GM23338 (cell line): Measurements from ENCODE around the gene SLC13A3. TPM values are rescaled to one million over a fixed set of nuclear protein-coding genes. Genes with fewer than 3 reads are reported as not detected.

Experiments
- ATAC-seq: fragments of 200-7000 bp; cut with Tn5 transposase; 3 replicates; pipeline ENCODE4 v1.9.1; 2020
- DNase-seq: peaks from one replicate; pipeline ENCODE4 v3.0.0-alpha.2; 2015; ENCODE audit warnings: low spot score
- H2AFZ ChIP-seq: fragments of 200-600 bp; sonication (generic); 2 replicates; pipeline ENCODE4 v1.8.0; 2016; ENCODE audit warnings: antibody characterized with exemption, mild to moderate bottlenecking, moderate library complexity
- H3F3A ChIP-seq: fragments of 200-600 bp; sonication (generic); replicated peaks from 2 replicates; pipeline ENCODE4 v1.8.0; 2017; ENCODE audit warnings: antibody characterized with exemption, mixed run types, low read depth
- H3K27ac ChIP-seq: fragments of 200-600 bp; sonication (generic); 2 replicates; pipeline ENCODE4 v1.6.1; 2016; ENCODE audit warnings: low read depth
- H3K27me3 ChIP-seq: fragments of 200-600 bp; sonication (generic); 2 replicates; pipeline ENCODE4 v1.8.0; 2016; ENCODE audit warnings: mild to moderate bottlenecking, mixed run types, moderate library complexity; ENCODE audit not compliant: insufficient read depth
- H3K36me3 ChIP-seq: fragments of 200-600 bp; sonication (generic); 2 replicates; pipeline ENCODE4 v1.8.0; 2016; ENCODE audit warnings: mild to moderate bottlenecking; ENCODE audit not compliant: insufficient read depth
- H3K4me1 ChIP-seq: fragments of 200-600 bp; sonication (generic); 2 replicates; pipeline ENCODE4 v1.8.0; 2016; ENCODE audit warnings: mild to moderate bottlenecking, moderate library complexity; ENCODE audit not compliant: insufficient read depth
- H3K4me2 ChIP-seq: fragments of 200-600 bp; sonication (generic); 2 replicates; pipeline ENCODE4 v1.7.1; 2017; ENCODE audit warnings: mixed run types
- H3K4me3 ChIP-seq: fragments of 200-600 bp; sonication (generic); 2 replicates; pipeline ENCODE4 v1.6.1; 2016; ENCODE audit warnings: mixed run types
- H3K79me2 ChIP-seq: fragments of 200-600 bp; sonication (generic); replicated peaks from 2 replicates; pipeline ENCODE4 v1.8.0; 2017; ENCODE audit warnings: mild to moderate bottlenecking; ENCODE audit not compliant: insufficient read depth
- H3K9me2 ChIP-seq: fragments of 200-600 bp; sonication (generic); 2 replicates; pipeline ENCODE4 v1.8.0; 2017; ENCODE audit not compliant: insufficient read depth
- H4K20me1 ChIP-seq: fragments of 200-600 bp; sonication (generic); replicated peaks from 2 replicates; pipeline ENCODE4 v1.8.0; 2017; ENCODE audit warnings: mild to moderate bottlenecking; ENCODE audit not compliant: insufficient read depth
- H3K27ac Mint-ChIP-seq: 2 replicates; pipeline ENCODE4 v1.8.0; 2020; ENCODE audit warnings: inconsistent platforms, mild to moderate bottlenecking, moderate library complexity, mixed read lengths
- H3K27me3 Mint-ChIP-seq: 3 replicates; pipeline ENCODE4 v1.8.0; 2022; ENCODE audit warnings: low read depth, mild to moderate bottlenecking, moderate library complexity, mixed read lengths, inconsistent platforms; ENCODE audit not compliant: insufficient read depth, poor library complexity
- H3K36me3 Mint-ChIP-seq: 3 replicates; pipeline ENCODE4 v1.8.0; 2021; ENCODE audit warnings: low read depth, mild to moderate bottlenecking, inconsistent platforms, moderate library complexity, mixed read lengths
- H3K4me1 Mint-ChIP-seq: 3 replicates; pipeline ENCODE4 v1.8.0; 2020; ENCODE audit warnings: mild to moderate bottlenecking, inconsistent platforms, mixed read lengths
- H3K4me3 Mint-ChIP-seq: 3 replicates; pipeline ENCODE4 v1.8.0; 2021; ENCODE audit warnings: moderate library complexity, mild to moderate bottlenecking, inconsistent platforms, mixed read lengths
- H3K9me3 Mint-ChIP-seq: 3 replicates; pipeline ENCODE4 v1.8.0; 2020; ENCODE audit warnings: moderate library complexity, mild to moderate bottlenecking, inconsistent platforms, mixed read lengths
- CREB1 ChIP-seq: fragments of 250-450 bp; sonication (Bioruptor Pico); IDR thresholded peaks from 2 replicates; pipeline ENCODE4 v1.5.0; 2020; ENCODE audit warnings: low read depth, mild to moderate bottlenecking, moderate library complexity
- EZH2 ChIP-seq: fragments of 200-600 bp; sonication (generic); IDR thresholded peaks from one replicate; pipeline ENCODE4 v1.8.0; 2017; ENCODE audit warnings: antibody characterized with exemption, mild to moderate bottlenecking, low read depth; ENCODE audit not compliant: unreplicated experiment
- EZH2phosphoT487 ChIP-seq: fragments of 200-600 bp; sonication (generic); IDR thresholded peaks from one replicate; pipeline ENCODE4 v1.8.1; 2018; ENCODE audit warnings: antibody characterized with exemption; ENCODE audit not compliant: unreplicated experiment
- JUNB ChIP-seq: IDR thresholded peaks from one replicate; pipeline ENCODE4 v1.6.1; 2016; ENCODE audit warnings: antibody characterized with exemption; ENCODE audit not compliant: unreplicated experiment
- NANOG ChIP-seq: IDR thresholded peaks from 2 replicates; pipeline ENCODE4 v1.6.1; 2016; ENCODE audit warnings: antibody characterized with exemption, borderline replicate concordance
- POLR2AphosphoS5 ChIP-seq: IDR thresholded peaks from 2 replicates; pipeline ENCODE4 v1.6.1; 2016; ENCODE audit warnings: antibody characterized with exemption, low read depth
- REST ChIP-seq: IDR thresholded peaks from one replicate; pipeline ENCODE4 v1.6.1; 2018; ENCODE audit warnings: antibody characterized with exemption; ENCODE audit not compliant: unreplicated experiment
- STAT1 ChIP-seq: IDR thresholded peaks from one replicate; pipeline ENCODE4 v1.6.1; 2016; ENCODE audit warnings: antibody characterized with exemption; ENCODE audit not compliant: unreplicated experiment
- ZNF114 ChIP-seq: fragments of 250-450 bp; sonication (Bioruptor Pico); IDR thresholded peaks from 2 replicates; pipeline ENCODE4 v1.5.0; 2020; ENCODE audit warnings: mild to moderate bottlenecking, moderate library complexity
- ZNF331 ChIP-seq: fragments of 250-450 bp; sonication (Bioruptor Pico); IDR thresholded peaks from 2 replicates; pipeline ENCODE4 v1.5.0; 2020; ENCODE audit warnings: low read depth, mild to moderate bottlenecking, moderate library complexity
- polyA plus RNA-seq: library from polyadenylated mRNA; unstranded; fragments of >200 nt; fragmentation: Nextera tagmentation; extraction: Ambion mirVana; gene quantifications from 2 replicates; pipeline ENCODE4 v1.2.1, GENCODE V29; 2016
- total RNA-seq: library from RNA; depleted of rRNA; stranded (reverse); fragments of >200 nt; shearing (Covaris generic); gene quantifications from 2 replicates; pipeline ENCODE4 v1.2.3, GENCODE V29; 2014
- TF ChIP-seq, protein P1 (sequence below): IDR thresholded peaks from 2 replicates; pipeline ENCODE4 v1.6.1; 2016; ENCODE audit warnings: antibody characterized with exemption
- TF ChIP-seq, protein P2 (sequence below), 2 experiments: fragments of 200-600 bp in 1 of 2; sonication (generic) in 1 of 2; conservative IDR thresholded peaks; 2 replicates each; pipeline versions ENCODE4 v1.5.1 to v1.6.1; 2016 to 2017; ENCODE audit warnings: antibody characterized with exemption in 2 of 2, low read depth in 2 of 2, mild to moderate bottlenecking in 2 of 2, moderate library complexity in 1 of 2
- TF ChIP-seq, protein P3 (sequence below): fragments of 250-450 bp; sonication (Bioruptor Pico); IDR thresholded peaks from 2 replicates; pipeline ENCODE4 v1.5.0; 2020; ENCODE audit warnings: mild to moderate bottlenecking, moderate library complexity

The SLC13A3 gene
- total and polyA plus RNA-seq, 2 experiments from 2014 or later = 8.6 to 9.1 TPM

GRCh38 chr20:46626758-46627157 is 24.5 kb downstream of the SLC13A3 start:
- H3K4me1 ChIP-seq = peaks cover 14% of the 10 kb centered on the region
- peaks cover 24% of the 10 kb centered on the region for H3K4me1 Mint-ChIP-seq
- H3K27me3 Mint-ChIP-seq = peaks cover 4% of the 10 kb centered on the region
- H3K9me2 ChIP-seq = no peaks in the 10 kb centered on the region
- H3K27ac Mint-ChIP-seq = no peak overlapping the region
- H3K4me3 ChIP-seq = no peak overlapping the region
- H3K27ac ChIP-seq = no peak overlapping the region
- H3K27me3 ChIP-seq = no peaks in the 10 kb centered on the region
- no peaks in the 10 kb centered on the region for H4K20me1 ChIP-seq
- H3K9me3 Mint-ChIP-seq = peaks cover 23% of the 10 kb centered on the region
- peaks cover 23% of the 10 kb centered on the region for H3K36me3 Mint-ChIP-seq
- TF ChIP-seq EZH2phosphoT487 (no peak), STAT1 (no peak), ZNF114 (CRISPR knock-in tag) (no peak), POLR2AphosphoS5 (no peak), ZNF331 (no peak), REST (no peak), JUNB (no peak), CREB1 (no peak), NANOG (no peak), EZH2 (no peak)
- TF ChIP-seq, protein P1, sequence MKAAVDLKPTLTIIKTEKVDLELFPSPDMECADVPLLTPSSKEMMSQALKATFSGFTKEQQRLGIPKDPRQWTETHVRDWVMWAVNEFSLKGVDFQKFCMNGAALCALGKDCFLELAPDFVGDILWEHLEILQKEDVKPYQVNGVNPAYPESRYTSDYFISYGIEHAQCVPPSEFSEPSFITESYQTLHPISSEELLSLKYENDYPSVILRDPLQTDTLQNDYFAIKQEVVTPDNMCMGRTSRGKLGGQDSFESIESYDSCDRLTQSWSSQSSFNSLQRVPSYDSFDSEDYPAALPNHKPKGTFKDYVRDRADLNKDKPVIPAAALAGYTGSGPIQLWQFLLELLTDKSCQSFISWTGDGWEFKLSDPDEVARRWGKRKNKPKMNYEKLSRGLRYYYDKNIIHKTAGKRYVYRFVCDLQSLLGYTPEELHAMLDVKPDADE = no peak
- TF ChIP-seq, protein P2, sequence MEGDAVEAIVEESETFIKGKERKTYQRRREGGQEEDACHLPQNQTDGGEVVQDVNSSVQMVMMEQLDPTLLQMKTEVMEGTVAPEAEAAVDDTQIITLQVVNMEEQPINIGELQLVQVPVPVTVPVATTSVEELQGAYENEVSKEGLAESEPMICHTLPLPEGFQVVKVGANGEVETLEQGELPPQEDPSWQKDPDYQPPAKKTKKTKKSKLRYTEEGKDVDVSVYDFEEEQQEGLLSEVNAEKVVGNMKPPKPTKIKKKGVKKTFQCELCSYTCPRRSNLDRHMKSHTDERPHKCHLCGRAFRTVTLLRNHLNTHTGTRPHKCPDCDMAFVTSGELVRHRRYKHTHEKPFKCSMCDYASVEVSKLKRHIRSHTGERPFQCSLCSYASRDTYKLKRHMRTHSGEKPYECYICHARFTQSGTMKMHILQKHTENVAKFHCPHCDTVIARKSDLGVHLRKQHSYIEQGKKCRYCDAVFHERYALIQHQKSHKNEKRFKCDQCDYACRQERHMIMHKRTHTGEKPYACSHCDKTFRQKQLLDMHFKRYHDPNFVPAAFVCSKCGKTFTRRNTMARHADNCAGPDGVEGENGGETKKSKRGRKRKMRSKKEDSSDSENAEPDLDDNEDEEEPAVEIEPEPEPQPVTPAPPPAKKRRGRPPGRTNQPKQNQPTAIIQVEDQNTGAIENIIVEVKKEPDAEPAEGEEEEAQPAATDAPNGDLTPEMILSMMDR (conservative IDR thresholded peaks at IDR 0.05; ENCODE audit: low read depth in 2 of 2) = no peak
- TF ChIP-seq, protein P3, sequence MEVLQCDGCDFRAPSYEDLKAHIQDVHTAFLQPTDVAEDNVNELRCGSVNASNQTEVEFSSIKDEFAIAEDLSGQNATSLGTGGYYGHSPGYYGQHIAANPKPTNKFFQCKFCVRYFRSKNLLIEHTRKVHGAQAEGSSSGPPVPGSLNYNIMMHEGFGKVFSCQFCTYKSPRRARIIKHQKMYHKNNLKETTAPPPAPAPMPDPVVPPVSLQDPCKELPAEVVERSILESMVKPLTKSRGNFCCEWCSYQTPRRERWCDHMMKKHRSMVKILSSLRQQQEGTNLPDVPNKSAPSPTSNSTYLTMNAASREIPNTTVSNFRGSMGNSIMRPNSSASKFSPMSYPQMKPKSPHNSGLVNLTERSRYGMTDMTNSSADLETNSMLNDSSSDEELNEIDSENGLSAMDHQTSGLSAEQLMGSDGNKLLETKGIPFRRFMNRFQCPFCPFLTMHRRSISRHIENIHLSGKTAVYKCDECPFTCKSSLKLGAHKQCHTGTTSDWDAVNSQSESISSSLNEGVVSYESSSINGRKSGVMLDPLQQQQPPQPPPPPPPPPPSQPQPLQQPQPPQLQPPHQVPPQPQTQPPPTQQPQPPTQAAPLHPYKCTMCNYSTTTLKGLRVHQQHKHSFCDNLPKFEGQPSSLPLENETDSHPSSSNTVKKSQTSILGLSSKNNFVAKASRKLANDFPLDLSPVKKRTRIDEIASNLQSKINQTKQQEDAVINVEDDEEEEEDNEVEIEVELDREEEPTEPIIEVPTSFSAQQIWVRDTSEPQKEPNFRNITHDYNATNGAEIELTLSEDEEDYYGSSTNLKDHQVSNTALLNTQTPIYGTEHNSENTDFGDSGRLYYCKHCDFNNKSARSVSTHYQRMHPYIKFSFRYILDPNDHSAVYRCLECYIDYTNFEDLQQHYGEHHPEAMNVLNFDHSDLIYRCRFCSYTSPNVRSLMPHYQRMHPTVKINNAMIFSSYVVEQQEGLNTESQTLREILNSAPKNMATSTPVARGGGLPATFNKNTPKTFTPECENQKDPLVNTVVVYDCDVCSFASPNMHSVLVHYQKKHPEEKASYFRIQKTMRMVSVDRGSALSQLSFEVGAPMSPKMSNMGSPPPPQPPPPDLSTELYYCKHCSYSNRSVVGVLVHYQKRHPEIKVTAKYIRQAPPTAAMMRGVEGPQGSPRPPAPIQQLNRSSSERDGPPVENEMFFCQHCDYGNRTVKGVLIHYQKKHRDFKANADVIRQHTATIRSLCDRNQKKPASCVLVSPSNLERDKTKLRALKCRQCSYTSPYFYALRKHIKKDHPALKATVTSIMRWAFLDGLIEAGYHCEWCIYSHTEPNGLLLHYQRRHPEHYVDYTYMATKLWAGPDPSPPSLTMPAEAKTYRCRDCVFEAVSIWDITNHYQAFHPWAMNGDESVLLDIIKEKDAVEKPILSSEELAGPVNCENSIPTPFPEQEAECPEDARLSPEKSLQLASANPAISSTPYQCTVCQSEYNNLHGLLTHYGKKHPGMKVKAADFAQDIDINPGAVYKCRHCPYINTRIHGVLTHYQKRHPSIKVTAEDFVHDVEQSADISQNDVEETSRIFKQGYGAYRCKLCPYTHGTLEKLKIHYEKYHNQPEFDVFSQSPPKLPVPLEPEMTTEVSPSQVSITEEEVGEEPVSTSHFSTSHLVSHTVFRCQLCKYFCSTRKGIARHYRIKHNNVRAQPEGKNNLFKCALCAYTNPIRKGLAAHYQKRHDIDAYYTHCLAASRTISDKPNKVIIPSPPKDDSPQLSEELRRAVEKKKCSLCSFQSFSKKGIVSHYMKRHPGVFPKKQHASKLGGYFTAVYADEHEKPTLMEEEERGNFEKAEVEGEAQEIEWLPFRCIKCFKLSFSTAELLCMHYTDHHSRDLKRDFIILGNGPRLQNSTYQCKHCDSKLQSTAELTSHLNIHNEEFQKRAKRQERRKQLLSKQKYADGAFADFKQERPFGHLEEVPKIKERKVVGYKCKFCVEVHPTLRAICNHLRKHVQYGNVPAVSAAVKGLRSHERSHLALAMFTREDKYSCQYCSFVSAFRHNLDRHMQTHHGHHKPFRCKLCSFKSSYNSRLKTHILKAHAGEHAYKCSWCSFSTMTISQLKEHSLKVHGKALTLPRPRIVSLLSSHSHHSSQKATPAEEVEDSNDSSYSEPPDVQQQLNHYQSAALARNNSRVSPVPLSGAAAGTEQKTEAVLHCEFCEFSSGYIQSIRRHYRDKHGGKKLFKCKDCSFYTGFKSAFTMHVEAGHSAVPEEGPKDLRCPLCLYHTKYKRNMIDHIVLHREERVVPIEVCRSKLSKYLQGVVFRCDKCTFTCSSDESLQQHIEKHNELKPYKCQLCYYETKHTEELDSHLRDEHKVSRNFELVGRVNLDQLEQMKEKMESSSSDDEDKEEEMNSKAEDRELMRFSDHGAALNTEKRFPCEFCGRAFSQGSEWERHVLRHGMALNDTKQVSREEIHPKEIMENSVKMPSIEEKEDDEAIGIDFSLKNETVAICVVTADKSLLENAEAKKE (CRISPR knock-in tag) = no peak
- no peaks in the 10 kb centered on the region; the same call in 1 of the 2 replicates for H3K36me3 ChIP-seq
- no peak overlapping the region for H3K4me3 Mint-ChIP-seq
- no peak overlapping the region for H3K4me2 ChIP-seq
- ATAC-seq (no peak), DNase-seq (no peak)
- H3F3A ChIP-seq = no peaks in the 10 kb centered on the region
- no peak overlapping the region for H2AFZ ChIP-seq
- no peaks in the 10 kb centered on the region for H3K79me2 ChIP-seq
